Common myeloid progenitor, CD34-positive (primary cell): ENCODE results near the gene TMA7B.

Experiments used
- CTCF ChIA-PET: fragments of 350-600 bp; sonication (Branson Sonifier 250); formaldehyde crosslinking; loops from one replicate; lab custom pipeline; 2021; ENCODE audit warnings: antibody characterized with exemption; lab: Charles Lee
- POLR2A ChIA-PET: fragments of 350-600 bp; sonication (Branson Sonifier 250); formaldehyde crosslinking; loops from one replicate; lab custom pipeline; 2021; ENCODE audit warnings: antibody characterized with exemption; lab: Charles Lee
- DNase-seq, 3 donors: peaks; one replicate each; pipeline versions ENCODE4 v3.0.0 to v3.0.0-alpha.2; 2013
- H3K27ac ChIP-seq, 2 experiments: 1 replicate in 1 of 2; 2 replicates in 1 of 2; pipeline ENCODE4 v1.7.0; 2013; ENCODE audit warnings: inconsistent platforms in 2 of 2, low read length in 2 of 2, mild to moderate bottlenecking in 2 of 2, low read depth in 1 of 2, moderate library complexity in 1 of 2; ENCODE audit not compliant: severe bottlenecking in 2 of 2, insufficient read depth in 1 of 2, poor library complexity in 1 of 2
- H3K27me3 ChIP-seq, 5 experiments: replicated peaks in 2 of 5; 1 replicate in 3 of 5; 2 replicates in 2 of 5; pipeline versions ENCODE4 v1.6.1 to v1.7.0; 2013; ENCODE audit warnings: low read length in 4 of 5, mild to moderate bottlenecking in 2 of 5, moderate library complexity in 2 of 5, inconsistent platforms in 1 of 5; ENCODE audit not compliant: insufficient read depth in 5 of 5, control insufficient read depth in 4 of 5
- H3K36me3 ChIP-seq, 4 experiments: 1 replicate in 2 of 4; 2 replicates in 2 of 4; pipeline versions ENCODE4 v1.6.1 to v1.7.0; 2013; ENCODE audit warnings: low read length in 3 of 4, control low read depth in 1 of 4, mild to moderate bottlenecking in 1 of 4; ENCODE audit not compliant: control insufficient read depth in 4 of 4, insufficient read depth in 4 of 4
- H3K4me1 ChIP-seq, 4 experiments: 1 replicate in 3 of 4; 2 replicates in 1 of 4; pipeline versions ENCODE4 v1.6.1 to v1.7.1; 2013; ENCODE audit warnings: low read length in 3 of 4, mild to moderate bottlenecking in 3 of 4, control low read depth in 1 of 4, inconsistent platforms in 1 of 4, moderate library complexity in 1 of 4; ENCODE audit not compliant: control insufficient read depth in 4 of 4, insufficient read depth in 4 of 4; ENCODE audit errors: control extremely low read depth in 1 of 4
- H3K4me3 ChIP-seq, 7 experiments: 1 replicate in 4 of 7; 2 replicates in 3 of 7; pipeline versions ENCODE4 v1.5.1 to v1.7.0; 2013; ENCODE audit warnings: mild to moderate bottlenecking in 7 of 7, low read length in 6 of 7, moderate library complexity in 6 of 7, inconsistent platforms in 2 of 7, low read depth in 2 of 7, control low read depth in 1 of 7; ENCODE audit not compliant: insufficient read depth in 4 of 7, control insufficient read depth in 1 of 7; ENCODE audit errors: extremely low read depth in 1 of 7
- H3K9me3 ChIP-seq, 5 experiments: 1 replicate in 4 of 5; 2 replicates in 1 of 5; pipeline versions ENCODE4 v1.6.1 to v1.7.1; 2013; ENCODE audit warnings: low read length in 4 of 5, mild to moderate bottlenecking in 2 of 5, inconsistent platforms in 1 of 5, low read depth in 1 of 5, moderate library complexity in 1 of 5; ENCODE audit not compliant: control insufficient read depth in 4 of 5, insufficient read depth in 2 of 5; ENCODE audit errors: control extremely low read depth in 1 of 5
- WGBS: methylation state at CpG from one replicate; pipeline ENCODE4 v1.1.5; 2013; ENCODE audit not compliant: insufficient coverage; 5-methylcytosine and 5-hydroxymethylcytosine counted together

TMA7B gene

GRCh38 chr22:39943337-39943736 lies 16.9 kb upstream of the TMA7B start:
- WGBS = 83% methylated on average over 2 of the region's 5 CpGs
- POLR2A ChIA-PET = interaction anchor here (0.7 kb wide), 1 partner anchor 14 kb away, joined by 5 read pairs; no protein-coding TSS in a partner anchor
- H3K36me3 ChIP-seq = no peaks in the 10 kb centered on the region
- no peaks in the 10 kb centered on the region for H3K9me3 ChIP-seq
- H3K27ac ChIP-seq = no peak overlapping the region
- H3K27me3 ChIP-seq = peaks cover 0 to 1% (median 0%) of the 10 kb centered on the region in 5 experiments
- CTCF ChIA-PET = interaction anchor here (1.0 to 2.2 kb wide), 8 partner anchors 9 to 73 kb away, joined by 3 to 10 read pairs (median 4); no protein-coding TSS in a partner anchor
- DNase-seq = no peak
- H3K4me1 ChIP-seq = peaks cover 0 to 31% (median 10%) of the 10 kb centered on the region in 4 experiments
- no peak overlapping the region for H3K4me3 ChIP-seq

- H3K9me3 ChIP-seq = no peaks in the 10 kb centered on the region
- no peak overlapping the region for H3K27ac ChIP-seq
- peaks cover 0 to 4% (median 0%) of the 10 kb centered on the region in 5 experiments for H3K27me3 ChIP-seq
- H3K4me1 ChIP-seq = peaks cover 0 to 31% (median 10%) of the 10 kb centered on the region in 4 experiments
- WGBS = 87% methylated on average over 8 of the region's 11 CpGs
- POLR2A ChIA-PET = no interaction called here
- H3K4me3 ChIP-seq = no peak overlapping the region
- CTCF ChIA-PET = interaction anchor here (1.0 to 2.0 kb wide), 4 partner anchors 8 to 406 kb away, joined by 3 to 5 read pairs (median 4); no protein-coding TSS in a partner anchor
- H3K36me3 ChIP-seq = no peaks in the 10 kb centered on the region
- no peak for DNase-seq
Observed at GRCh38 chr22:39943953-39944872, 16.0 kb upstream of the TMA7B start.

- Histone ChIP-seq H3K36me3 (no peaks in the 10 kb centered on the region), H3K9me3 (no peaks in the 10 kb centered on the region), H3K27ac (no peak overlapping the region), H3K4me3 (no peak overlapping the region), H3K4me1 (peaks cover 0 to 40% (median 11%) of the 10 kb centered on the region in 4 experiments), H3K27me3 (peaks cover 0 to 12% (median 0%) of the 10 kb centered on the region in 5 experiments)
- WGBS = 100% methylated on average over 1 of the region's 4 CpGs
- ChIA-PET POLR2A (interaction anchor here (0.7 kb wide), 1 partner anchor 384 kb away, joined by 3 read pairs; no protein-coding TSS in a partner anchor), CTCF (interaction anchor here (1.2 to 1.7 kb wide), 4 partner anchors 10 to 78 kb away, joined by 3 to 4 read pairs (median 4); no protein-coding TSS in a partner anchor)
- DNase-seq = no peak
Observed at GRCh38 chr22:39946126-39946502, 14.1 kb upstream of the TMA7B start.

- DNase-seq = peak in 2 of 3 donors; percentile 67 to 75
- Histone ChIP-seq H3K4me3 (peak overlapping the region in 1 of 7 experiments; percentile 19), H3K27ac (peak overlapping the region in 1 of 2 experiments; percentile 64), H3K27me3 (peaks cover 0 to 12% (median 0%) of the 10 kb centered on the region in 5 experiments), H3K36me3 (no peaks in the 10 kb centered on the region), H3K9me3 (no peaks in the 10 kb centered on the region), H3K4me1 (peaks cover 0 to 45% (median 16%) of the 10 kb centered on the region in 4 experiments)
- 58% methylated on average over 7 of the region's 8 CpGs for WGBS
- POLR2A ChIA-PET = interaction anchor here (0.7 kb wide), 1 partner anchor 385 kb away, joined by 3 read pairs; no protein-coding TSS in a partner anchor
- CTCF ChIA-PET = interaction anchor here (1.2 to 1.7 kb wide), 5 partner anchors 9 to 78 kb away, joined by 3 to 4 read pairs (median 3); no protein-coding TSS in a partner anchor
Observed at GRCh38 chr22:39946503-39947219, 13.5 kb upstream of the TMA7B start.

GRCh38 chr22:39947220-39948216 lies 12.7 kb upstream of the TMA7B start:
- no peak for DNase-seq
- Histone ChIP-seq H3K4me3 (peak overlapping the region in 1 of 7 experiments; percentile 19), H3K36me3 (no peaks in the 10 kb centered on the region), H3K27me3 (peaks cover 0 to 12% (median 0%) of the 10 kb centered on the region in 5 experiments), H3K27ac (peak overlapping the region in 1 of 2 experiments; percentile 64), H3K4me1 (peaks cover 0 to 48% (median 20%) of the 10 kb centered on the region in 4 experiments), H3K9me3 (no peaks in the 10 kb centered on the region)
- ChIA-PET POLR2A (no interaction called here), CTCF (interaction anchor here (1.2 to 1.7 kb wide), 4 partner anchors 8 to 404 kb away, joined by 3 to 4 read pairs (median 3); no protein-coding TSS in a partner anchor)
- 96% methylated on average over 7 of the region's 8 CpGs for WGBS
